ENCODE measurements around the gene MXI1. TPM values are rescaled to one million over a fixed set of nuclear protein-coding genes. Genes with fewer than 3 reads are reported as not detected.

The MXI1 gene
- total and polyA plus RNA-seq, 2 of the 4 experiments (the other 2 are of a cell fraction): 7.2 to 11.8 TPM

- H3K9me1 ChIP-seq (ENCODE audit: insufficient read depth, low read length): no peaks in the 10 kb centered on the region; the same call in 1 of the 2 replicates
- no peak overlapping the region for H3K18ac ChIP-seq (ENCODE audit: low read depth, low read length)
- H2BK15ac ChIP-seq (ENCODE audit: low read depth, low read length): no peak overlapping the region
- no peak overlapping the region for H2AK5ac ChIP-seq (ENCODE audit: low read depth, low read length)
- ChIA-PET CTCF (interaction anchor here (1.5 kb wide), 2 partner anchors 10 to 159 kb away, joined by 5 to 6 read pairs; no protein-coding TSS in a partner anchor), POLR2A (ENCODE audit: unreplicated experiment) (no interaction called here)
- dilution Hi-C loops (cut with HindIII; ENCODE audit: low sequenced_read_pairs, unreplicated experiment): loop anchor here (25.0 kb wide), 1 partner anchor 160 kb away; no protein-coding TSS in a partner anchor
- H4K5ac ChIP-seq (ENCODE audit: low read depth, low read length): no peak overlapping the region
- H3K4me2 ChIP-seq (ENCODE audit: low read depth, low read length): no peak overlapping the region
- TF ChIP-seq BHLHE40 (IDR thresholded peaks at IDR 0.05; ENCODE audit: low read depth, low read length): no peak
- no peak for TF ChIP-seq CHD1 (IDR thresholded peaks at IDR 0.05; ENCODE audit: low read depth, low read length)
- H3K4ac ChIP-seq (ENCODE audit: low read depth, low read length): no peak overlapping the region
- no peaks in the 10 kb centered on the region for H3K9me3 ChIP-seq (ENCODE audit: control insufficient read depth, insufficient read depth, low read length)
- H3K79me1 ChIP-seq (ENCODE audit: low read depth in 1 of 2, low read length in 2 of 2): peaks cover 14 to 34% of the 10 kb centered on the region in 2 experiments; a peak in 3 of 4 replicates
- H3K27me3 ChIP-seq (ENCODE audit: control insufficient read depth, insufficient read depth, low read length): no peaks in the 10 kb centered on the region
- H3K36me3 ChIP-seq (ENCODE audit: control insufficient read depth, insufficient read depth, low read length): peaks cover 44% of the 10 kb centered on the region
- H3K9ac ChIP-seq (ENCODE audit: low read depth, low read length): no peak overlapping the region
- no peak overlapping the region for H2AK9ac ChIP-seq (replicated peaks; ENCODE audit: low read depth, low read length, poor library complexity)
- ATAC-seq (ENCODE audit: low read depth) (no peak), DNase-seq (no peak)
- no TSS peak for BruUV-seq (replicated peaks)
- no peak overlapping the region for H3K56ac ChIP-seq (ENCODE audit: extremely low read depth, insufficient read depth, low read length)
- WGBS, 2 experiments (ENCODE audit: extremely low coverage in 2 of 2, insufficient read length in 1 of 2): no CpG with 5 or more reads among the region's 1 CpG
- no peak overlapping the region for H4K8ac ChIP-seq (ENCODE audit: low read depth in 2 of 2, low read length in 2 of 2)
- H3K27ac ChIP-seq (ENCODE audit: insufficient read depth, low read length): no peak overlapping the region
- H2BK20ac ChIP-seq (ENCODE audit: low read depth, low read length): no peak overlapping the region
- H3K14ac ChIP-seq (replicated peaks; ENCODE audit: low read depth, low read length): no peak overlapping the region
- intact Hi-C loops (cut with micrococcal nuclease): no loop called here
- H2AFZ ChIP-seq (replicated peaks; ENCODE audit: low read length, poor library complexity): no peak overlapping the region
- peaks cover 2% of the 10 kb centered on the region; the same call in 1 of the 2 replicates for H3K4me1 ChIP-seq (ENCODE audit: control insufficient read depth, insufficient read depth, low read length)
- H3K23ac ChIP-seq (ENCODE audit: low read depth, low read length): no peak overlapping the region
- in situ Hi-C loops (cut with MboI; ENCODE audit: low sequenced_read_pairs): no loop called here
- H2BK5ac ChIP-seq (ENCODE audit: low read depth, low read length, poor library complexity, severe bottlenecking): no peak overlapping the region
- H4K20me1 ChIP-seq (ENCODE audit: insufficient read depth, low read length): peaks cover 7% of the 10 kb centered on the region; the same call in 1 of the 2 replicates
- no peak overlapping the region for H3K4me3 ChIP-seq (ENCODE audit: insufficient read depth, low read depth, low read length)
- H4K91ac ChIP-seq (ENCODE audit: insufficient read depth, low read depth, low read length): no peak overlapping the region
- H2BK120ac ChIP-seq (ENCODE audit: low read depth, low read length): no peak overlapping the region
These were observed 89.6 kb downstream of the MXI1 start for GRCh38 chr10:110296966-110297365.
